ENCODE results near the gene VWC2. TPM values are rescaled to one million over a fixed set of nuclear protein-coding genes. Genes with fewer than 3 reads are reported as not detected.

The VWC2 gene
- total and polyA plus RNA-seq, 2 of the 13 experiments (the other 11 are each of a cell fraction or from before 2014, with no cell fraction given) = not detected

DNA sequence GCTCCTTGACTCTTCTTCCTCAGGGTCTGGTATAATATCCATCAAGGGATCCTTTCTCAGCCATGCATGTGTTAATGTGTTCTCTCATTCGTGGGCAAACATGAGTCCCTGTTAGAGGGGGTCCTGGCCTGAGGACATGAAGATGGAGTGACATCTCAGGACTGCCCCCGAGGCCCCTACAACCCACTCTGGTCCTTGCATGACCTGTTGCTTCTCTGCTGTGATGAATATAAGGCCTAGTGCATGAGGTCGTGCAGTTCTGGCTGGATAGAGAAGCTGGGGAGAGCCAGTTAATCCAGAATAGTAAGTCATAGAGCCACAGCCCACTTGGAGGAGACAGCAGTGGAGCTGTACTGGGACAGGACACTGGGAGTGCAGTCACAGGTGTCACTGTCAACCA lies 4.6 kb upstream of the VWC2 start:
- H4K20me1 ChIP-seq (ENCODE audit: insufficient read depth, low read length) = no peaks in the 10 kb centered on the region
- H3K4me3 ChIP-seq (replicated peaks in 1 of 3; ENCODE audit: insufficient read depth in 1 of 3, low read depth in 2 of 3, low read length in 3 of 3) = no peak overlapping the region
- FAIRE-seq (no peak), ATAC-seq (no peak), DNase-seq (ENCODE audit: low spot score) (no peak)
- H3K27me3 ChIP-seq (ENCODE audit: control insufficient read depth in 1 of 2, insufficient read depth in 2 of 2, low read length in 2 of 2) = peaks cover 1 to 9% of the 10 kb centered on the region in 2 experiments; a peak in 2 of 5 replicates
- no peak overlapping the region for H3K9ac ChIP-seq (ENCODE audit: insufficient read depth, low read depth, low read length)
- 7% methylated on average over 3 of the region's 3 CpGs for WGBS (ENCODE audit: low lambda C conversion rate)
- intact Hi-C loops (cut with micrococcal nuclease; ENCODE audit: unreplicated experiment) = no loop called here
- ChIA-PET POLR2A (no interaction called here), CTCF (ENCODE audit: low intra/inter-chr PET ratio, low total read pairs) (no interaction called here)
- TF ChIP-seq ZBTB21 (CRISPR knock-in tag; IDR thresholded peaks at IDR 0.05) = no peak
- TF ChIP-seq MBNL3 (CRISPR knock-in tag; conservative IDR thresholded peaks at IDR 0.05) = no peak
- no peak for TF ChIP-seq RAD21 (CRISPR knock-in tag; IDR thresholded peaks at IDR 0.05)
- TF ChIP-seq, protein P1, sequence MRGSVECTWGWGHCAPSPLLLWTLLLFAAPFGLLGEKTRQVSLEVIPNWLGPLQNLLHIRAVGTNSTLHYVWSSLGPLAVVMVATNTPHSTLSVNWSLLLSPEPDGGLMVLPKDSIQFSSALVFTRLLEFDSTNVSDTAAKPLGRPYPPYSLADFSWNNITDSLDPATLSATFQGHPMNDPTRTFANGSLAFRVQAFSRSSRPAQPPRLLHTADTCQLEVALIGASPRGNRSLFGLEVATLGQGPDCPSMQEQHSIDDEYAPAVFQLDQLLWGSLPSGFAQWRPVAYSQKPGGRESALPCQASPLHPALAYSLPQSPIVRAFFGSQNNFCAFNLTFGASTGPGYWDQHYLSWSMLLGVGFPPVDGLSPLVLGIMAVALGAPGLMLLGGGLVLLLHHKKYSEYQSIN (CRISPR knock-in tag; IDR thresholded peaks at IDR 0.05; ENCODE audit: borderline replicate concordance) = no peak
- TF ChIP-seq ZNF232 (CRISPR knock-in tag; IDR thresholded peaks at IDR 0.05; ENCODE audit: borderline replicate concordance) = no peak
- TF ChIP-seq ZNF234 (CRISPR knock-in tag; conservative IDR thresholded peaks at IDR 0.05) = no peak
- TF ChIP-seq, protein P2, sequence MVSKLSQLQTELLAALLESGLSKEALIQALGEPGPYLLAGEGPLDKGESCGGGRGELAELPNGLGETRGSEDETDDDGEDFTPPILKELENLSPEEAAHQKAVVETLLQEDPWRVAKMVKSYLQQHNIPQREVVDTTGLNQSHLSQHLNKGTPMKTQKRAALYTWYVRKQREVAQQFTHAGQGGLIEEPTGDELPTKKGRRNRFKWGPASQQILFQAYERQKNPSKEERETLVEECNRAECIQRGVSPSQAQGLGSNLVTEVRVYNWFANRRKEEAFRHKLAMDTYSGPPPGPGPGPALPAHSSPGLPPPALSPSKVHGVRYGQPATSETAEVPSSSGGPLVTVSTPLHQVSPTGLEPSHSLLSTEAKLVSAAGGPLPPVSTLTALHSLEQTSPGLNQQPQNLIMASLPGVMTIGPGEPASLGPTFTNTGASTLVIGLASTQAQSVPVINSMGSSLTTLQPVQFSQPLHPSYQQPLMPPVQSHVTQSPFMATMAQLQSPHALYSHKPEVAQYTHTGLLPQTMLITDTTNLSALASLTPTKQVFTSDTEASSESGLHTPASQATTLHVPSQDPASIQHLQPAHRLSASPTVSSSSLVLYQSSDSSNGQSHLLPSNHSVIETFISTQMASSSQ (IDR thresholded peaks at IDR 0.05; ENCODE audit: low read depth) = no peak
- TF ChIP-seq, protein P2 (CRISPR knock-in tag; IDR thresholded peaks at IDR 0.05; ENCODE audit: borderline replicate concordance) = no peak
- no peak for TF ChIP-seq BRD4 (CRISPR knock-in tag; IDR thresholded peaks at IDR 0.05)
- no peak for TF ChIP-seq TBP (CRISPR knock-in tag; IDR thresholded peaks at IDR 0.05)
- no peak for TF ChIP-seq STAT5B (CRISPR knock-in tag; IDR thresholded peaks at IDR 0.05)
- no peak for TF ChIP-seq HOXA3 (CRISPR knock-in tag; IDR thresholded peaks at IDR 0.05)
- no peak for TF ChIP-seq ARNTL (CRISPR knock-in tag; IDR thresholded peaks at IDR 0.05)
- TF ChIP-seq ZNF230 (CRISPR knock-in tag; IDR thresholded peaks at IDR 0.05) = no peak
- no peak for TF ChIP-seq GLI4 (CRISPR knock-in tag; IDR thresholded peaks at IDR 0.05; ENCODE audit: borderline replicate concordance)
- TF ChIP-seq ZNF878 (CRISPR knock-in tag; IDR thresholded peaks at IDR 0.05) = no peak
- no peaks in the 10 kb centered on the region for H3K9me3 ChIP-seq (ENCODE audit: low read length)
- H3K27ac ChIP-seq (ENCODE audit: extremely low read length, insufficient read depth, low read length) = no peak overlapping the region
- no peaks in the 10 kb centered on the region for H3K4me1 ChIP-seq (ENCODE audit: insufficient read depth, low read length)
- H2AFZ ChIP-seq (ENCODE audit: low read length) = no peak overlapping the region
- no peaks in the 10 kb centered on the region for H3K79me2 ChIP-seq (ENCODE audit: insufficient read depth, low read length)
- no TSS peak for BruUV-seq (replicated peaks)
- no peaks in the 10 kb centered on the region for H3K36me3 ChIP-seq (replicated peaks in 1 of 2; ENCODE audit: control insufficient read depth in 1 of 2, insufficient read depth in 2 of 2, low read length in 2 of 2)
- no peak overlapping the region for H3K4me2 ChIP-seq (ENCODE audit: low read depth, low read length)
- in situ Hi-C loops (cut with HindIII; ENCODE audit: extremely low pct_ligation_motif_present, low pct_unique_long_range_greater_than_20kb) = no loop called here

Measured in HepG2 (cell line).